Fibroblast of villous mesenchyme (primary cell): ENCODE results near the gene PWP1. TPM values are rescaled to one million over a fixed set of nuclear protein-coding genes. Genes with fewer than 3 reads are reported as not detected.

ENCODE experiments used
- DNase-seq: peaks from one replicate; pipeline ENCODE4 v3.0.0-alpha.2; 2010; ENCODE audit warnings: low read depth
- H3K4me3 ChIP-seq: 2 replicates; pipeline ENCODE4 v1.5.1; 2011; ENCODE audit warnings: low read depth, mild to moderate bottlenecking, low read length
- CTCF ChIP-seq: IDR thresholded peaks from 2 replicates; pipeline ENCODE4 v1.5.1; 2012; ENCODE audit warnings: low read depth, mild to moderate bottlenecking, low read length; ENCODE audit not compliant: insufficient read depth
- total RNA-seq: library from RNA; depleted of rRNA; stranded (reverse); fragments of >200 nt; gene quantifications from 2 replicates; pipeline ENCODE4 v1.2.3, GENCODE V29; 2012

The PWP1 gene
- total RNA-seq = 58.0 and 68.7 TPM in 2 replicates

GRCh38 chr12:107685360-107686248 is at the start of gene PWP1:
PWP1 (plus strand) TSS chr12:107685799; CDS start chr12:107685900, 101 bp downstream.
- no peak for TF ChIP-seq CTCF
- peak within 1 kb of the TSS; percentile 91 for H3K4me3 ChIP-seq
- peak; percentile 97 for DNase-seq

GRCh38 chr12:107641154-107641553 is 44.4 kb upstream of the PWP1 start:
- no peak for TF ChIP-seq CTCF
- DNase-seq = no peak
- H3K4me3 ChIP-seq = no peak overlapping the region

- H3K4me3 ChIP-seq = no peak overlapping the region
- no peak for TF ChIP-seq CTCF
- no peak for DNase-seq
These were observed 43.4 kb upstream of the PWP1 start for GRCh38 chr12:107642240-107642639.

- H3K4me3 ChIP-seq = no peak overlapping the region
- no peak for TF ChIP-seq CTCF
- DNase-seq = no peak
These were observed 39.8 kb upstream of the PWP1 start for GRCh38 chr12:107645630-107646333.

GRCh38 chr12:107646436-107646835 is 39.2 kb upstream of the PWP1 start:
- no peak overlapping the region for H3K4me3 ChIP-seq
- TF ChIP-seq CTCF = no peak
- DNase-seq = no peak

- no peak overlapping the region for H3K4me3 ChIP-seq
- no peak for DNase-seq
- no peak for TF ChIP-seq CTCF
These were observed 35.9 kb upstream of the PWP1 start for GRCh38 chr12:107649661-107650061.
